ENCODE results near the gene FAM163A.

FAM163A gene

DNA sequence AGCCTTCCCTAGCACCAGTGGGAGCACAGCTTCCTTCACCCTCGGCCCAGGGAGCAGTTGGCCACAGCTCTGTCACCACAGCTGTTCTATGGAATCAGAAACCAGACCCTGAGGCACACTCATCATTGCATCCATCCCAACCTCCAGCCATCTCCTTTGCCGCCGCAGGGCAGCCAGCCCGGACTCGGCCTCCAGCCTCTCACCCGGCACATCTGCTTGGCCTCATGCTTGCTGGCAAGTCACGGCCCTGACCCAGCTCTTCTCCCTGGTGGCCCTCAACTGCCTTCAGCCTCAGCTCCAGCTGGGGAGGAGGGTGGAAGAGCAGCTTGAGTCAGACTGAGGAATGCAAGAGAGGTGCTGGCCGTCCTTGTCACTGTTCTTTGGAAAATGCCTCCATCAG, 74.7 kb downstream of the FAM163A start:
- no peaks in the 10 kb centered on the region for H3K9me3 ChIP-seq (ENCODE audit: insufficient read depth, low read depth, low read length)
- H3K36me3 ChIP-seq (ENCODE audit: insufficient read depth, low read length) = no peaks in the 10 kb centered on the region
- H3K9ac ChIP-seq (ENCODE audit: low read depth, low read length) = no peak overlapping the region
- 0 out of 2 replicates have a peak, but pooled peaks cover 5% of the 10 kb centered on the region for H3K4me1 ChIP-seq (ENCODE audit: insufficient read depth, low read length)
- H3K4me3 ChIP-seq (ENCODE audit: low read length) = no peak overlapping the region
- no peak overlapping the region for H3K27ac ChIP-seq (ENCODE audit: low read depth, low read length)
- H3K27me3 ChIP-seq (ENCODE audit: insufficient read depth, low read length) = peaks cover 25% of the 10 kb centered on the region
- 93% methylated on average over 8 of the region's 8 CpGs for WGBS

DNA sequence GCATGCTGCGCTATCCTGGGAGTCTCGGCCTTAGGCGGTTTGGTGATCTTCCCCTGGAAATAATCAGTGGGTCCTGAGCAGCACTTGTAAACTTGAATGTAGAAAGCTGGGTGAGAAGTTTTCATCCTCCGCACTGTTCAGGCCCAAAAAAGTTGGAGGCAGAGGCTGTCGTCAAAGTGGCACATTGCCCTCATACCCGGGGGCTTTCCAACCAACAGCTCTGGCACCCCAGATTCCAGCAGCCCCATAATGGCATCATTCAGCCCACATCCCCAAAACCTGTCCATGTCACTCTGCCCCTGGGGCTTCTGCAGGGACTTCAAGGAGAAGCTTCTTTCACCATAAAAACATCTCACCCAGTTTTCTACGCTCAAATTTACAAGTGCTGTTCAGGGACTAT, 75.2 kb downstream of the FAM163A start:
- Histone ChIP-seq H3K4me3 (ENCODE audit: low read length) (no peak overlapping the region), H3K36me3 (ENCODE audit: insufficient read depth, low read length) (no peaks in the 10 kb centered on the region), H3K27me3 (ENCODE audit: insufficient read depth, low read length) (peaks cover 25% of the 10 kb centered on the region), H3K4me1 (ENCODE audit: insufficient read depth, low read length) (0 out of 2 replicates have a peak, but pooled peaks cover 5% of the 10 kb centered on the region), H3K27ac (ENCODE audit: low read depth, low read length) (no peak overlapping the region), H3K9me3 (ENCODE audit: insufficient read depth, low read depth, low read length) (no peaks in the 10 kb centered on the region), H3K9ac (ENCODE audit: low read depth, low read length) (no peak overlapping the region)
- WGBS = 95% methylated on average over 7 of the region's 7 CpGs

DNA sequence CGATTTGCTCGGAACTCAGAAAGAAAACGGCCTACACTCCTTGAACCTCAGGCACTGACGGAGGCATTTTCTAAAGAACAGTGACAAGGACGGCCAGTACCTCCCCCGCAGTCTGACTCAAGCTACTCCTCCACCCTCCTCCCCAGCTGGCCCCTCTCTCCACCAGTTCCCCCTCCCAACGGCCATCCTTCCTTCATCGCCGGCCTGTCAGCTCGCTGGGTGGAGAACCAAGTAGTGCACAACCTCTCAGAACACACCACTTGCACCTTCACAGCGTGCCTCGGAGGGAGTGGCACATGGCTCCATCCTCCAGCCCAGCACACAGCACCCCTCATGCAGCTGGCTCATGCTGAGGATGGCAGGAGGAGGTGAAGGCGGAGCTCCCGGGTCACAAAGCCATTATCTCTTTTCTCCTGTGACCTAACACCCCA, 75.7 kb downstream of the FAM163A start:
- peaks cover 25% of the 10 kb centered on the region for H3K27me3 ChIP-seq (ENCODE audit: insufficient read depth, low read length)
- no peak overlapping the region for H3K4me3 ChIP-seq (ENCODE audit: low read length)
- no peak overlapping the region for H3K9ac ChIP-seq (ENCODE audit: low read depth, low read length)
- H3K9me3 ChIP-seq (ENCODE audit: insufficient read depth, low read depth, low read length) = no peaks in the 10 kb centered on the region
- no peak overlapping the region for H3K27ac ChIP-seq (ENCODE audit: low read depth, low read length)
- H3K4me1 ChIP-seq (ENCODE audit: insufficient read depth, low read length) = 0 out of 2 replicates have a peak, but pooled peaks cover 5% of the 10 kb centered on the region
- WGBS = 60% methylated on average over 12 of the region's 14 CpGs
- no peaks in the 10 kb centered on the region for H3K36me3 ChIP-seq (ENCODE audit: insufficient read depth, low read length)

DNA sequence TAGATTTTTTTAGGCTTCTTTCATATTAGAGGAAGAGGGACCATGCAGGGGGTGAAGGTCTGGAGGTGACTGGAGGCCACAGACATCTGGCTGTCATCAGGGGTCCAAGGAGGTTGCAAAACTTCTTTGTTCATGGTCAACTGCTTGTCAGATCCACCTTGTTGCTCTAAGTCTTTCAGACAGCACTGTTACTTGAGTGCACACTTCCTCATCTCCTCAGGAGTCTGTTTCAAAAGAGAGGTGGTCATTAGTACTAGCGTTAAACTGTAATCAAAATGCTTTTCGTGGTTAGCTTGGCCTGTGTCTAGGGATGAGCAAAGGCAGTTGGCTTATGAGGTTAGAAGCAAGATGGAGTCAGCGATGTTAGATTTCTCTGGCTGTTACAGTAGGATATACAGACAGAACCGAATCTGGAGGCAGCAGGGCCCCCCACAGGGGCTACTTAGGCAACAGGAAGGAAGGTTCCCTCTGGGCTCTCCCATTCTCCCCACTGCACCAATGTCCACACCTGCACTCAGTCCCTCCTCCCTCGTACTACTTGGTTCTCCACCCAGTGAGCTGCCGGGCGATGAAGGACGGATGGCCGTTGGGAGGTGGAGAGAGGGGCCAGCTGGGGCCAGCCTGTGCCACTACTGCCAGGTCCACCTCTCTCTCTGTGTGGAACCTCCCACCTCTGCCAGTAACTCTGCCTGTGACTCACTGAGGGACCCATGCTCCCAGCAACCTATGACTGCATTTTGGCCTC, 77.3 kb downstream of the FAM163A start:
- peaks cover 13% of the 10 kb centered on the region for H3K27me3 ChIP-seq (ENCODE audit: insufficient read depth, low read length)
- H3K4me3 ChIP-seq (ENCODE audit: low read length) = no peak overlapping the region

DNA sequence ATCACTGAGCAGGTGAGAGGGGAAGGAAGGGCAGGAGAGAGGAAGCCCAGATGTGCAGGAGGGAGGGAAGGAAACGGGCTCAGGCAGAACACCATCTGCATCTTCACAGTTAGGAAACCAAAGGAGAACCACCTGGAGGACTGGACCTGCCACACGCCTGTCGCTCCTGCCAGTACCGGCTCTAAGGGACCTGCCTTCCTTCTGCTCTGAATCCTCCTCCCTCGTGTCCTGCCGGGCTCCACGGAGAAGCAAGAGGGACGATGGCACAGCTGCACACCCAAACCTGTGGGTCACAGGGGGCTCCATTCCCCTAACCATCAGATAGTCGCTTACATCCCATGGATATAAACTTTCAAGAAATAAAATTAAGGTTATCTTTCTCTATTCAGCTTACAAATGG, 78.4 kb downstream of the FAM163A start:
- H3K9me3 ChIP-seq (ENCODE audit: insufficient read depth, low read depth, low read length) = no peaks in the 10 kb centered on the region
- no peaks in the 10 kb centered on the region for H3K4me1 ChIP-seq (ENCODE audit: insufficient read depth, low read length)
- H3K27ac ChIP-seq (ENCODE audit: low read depth, low read length) = no peak overlapping the region
- no peak overlapping the region for H3K4me3 ChIP-seq (ENCODE audit: low read length)
- H3K27me3 ChIP-seq (ENCODE audit: insufficient read depth, low read length) = peaks cover 3% of the 10 kb centered on the region; the same call in 1 of the 2 replicates
- no peak overlapping the region for H3K9ac ChIP-seq (ENCODE audit: low read depth, low read length)
- H3K36me3 ChIP-seq (ENCODE audit: insufficient read depth, low read length) = no peaks in the 10 kb centered on the region
- WGBS = 84% methylated on average over 9 of the region's 9 CpGs

More for the DNA sequence above, 77.3 kb downstream of the FAM163A start:
- no peaks in the 10 kb centered on the region for H3K9me3 ChIP-seq (ENCODE audit: insufficient read depth, low read depth, low read length)
- no peak overlapping the region for H3K27ac ChIP-seq (ENCODE audit: low read depth, low read length)
- no peaks in the 10 kb centered on the region for H3K36me3 ChIP-seq (ENCODE audit: insufficient read depth, low read length)
- WGBS = 91% methylated on average over 9 of the region's 9 CpGs
- H3K4me1 ChIP-seq (ENCODE audit: insufficient read depth, low read length) = 0 out of 2 replicates have a peak, but pooled peaks cover 5% of the 10 kb centered on the region
- H3K9ac ChIP-seq (ENCODE audit: low read depth, low read length) = no peak overlapping the region

DNA sequence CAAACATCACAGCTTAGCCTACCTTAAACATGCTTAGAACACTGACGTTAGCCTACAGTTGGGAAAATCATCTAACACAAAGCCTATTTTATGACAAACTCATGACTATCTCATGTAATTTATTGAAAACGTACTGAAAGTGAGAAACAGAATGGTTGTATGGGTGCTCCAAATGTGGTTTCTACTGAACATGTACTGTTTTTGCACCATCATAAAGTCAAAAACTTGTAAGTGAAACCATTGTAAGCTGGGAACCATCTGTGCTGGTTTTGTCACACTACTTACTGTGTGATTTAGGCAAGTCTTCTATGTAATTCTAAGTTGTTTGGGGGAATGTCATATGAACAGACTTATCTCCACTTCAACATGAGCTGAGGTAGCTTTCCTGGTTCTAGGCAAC, 79.0 kb downstream of the FAM163A start:
- Histone ChIP-seq H3K27me3 (ENCODE audit: insufficient read depth, low read length) (peaks cover 3% of the 10 kb centered on the region; the same call in 1 of the 2 replicates), H3K4me3 (ENCODE audit: low read length) (no peak overlapping the region), H3K36me3 (ENCODE audit: insufficient read depth, low read length) (no peaks in the 10 kb centered on the region), H3K27ac (ENCODE audit: low read depth, low read length) (no peak overlapping the region), H3K4me1 (ENCODE audit: insufficient read depth, low read length) (no peaks in the 10 kb centered on the region), H3K9ac (ENCODE audit: low read depth, low read length) (no peak overlapping the region), H3K9me3 (ENCODE audit: insufficient read depth, low read depth, low read length) (no peaks in the 10 kb centered on the region)
- 93% methylated on average over 2 of the region's 2 CpGs for WGBS

DNA sequence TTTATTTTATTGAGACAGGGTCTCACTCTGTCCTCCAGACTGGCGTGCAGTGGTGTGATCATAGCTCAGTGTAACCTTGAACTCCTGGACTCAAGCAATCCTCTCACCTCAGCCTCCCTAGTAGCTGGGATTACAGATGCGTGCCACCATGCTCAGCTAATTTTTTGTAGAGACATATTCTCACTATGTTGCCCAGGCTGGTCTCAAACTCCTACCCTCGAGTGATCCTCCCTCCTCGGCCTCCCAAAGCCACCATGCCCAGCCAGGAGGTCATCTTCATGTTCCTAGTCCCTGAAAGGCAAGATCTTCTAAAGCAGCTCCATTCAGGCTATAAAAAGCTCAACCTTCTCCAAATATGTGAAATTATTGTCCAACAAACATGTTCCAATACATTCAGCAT, 80.6 kb downstream of the FAM163A start:
- 90% methylated on average over 4 of the region's 4 CpGs for WGBS

DNA sequence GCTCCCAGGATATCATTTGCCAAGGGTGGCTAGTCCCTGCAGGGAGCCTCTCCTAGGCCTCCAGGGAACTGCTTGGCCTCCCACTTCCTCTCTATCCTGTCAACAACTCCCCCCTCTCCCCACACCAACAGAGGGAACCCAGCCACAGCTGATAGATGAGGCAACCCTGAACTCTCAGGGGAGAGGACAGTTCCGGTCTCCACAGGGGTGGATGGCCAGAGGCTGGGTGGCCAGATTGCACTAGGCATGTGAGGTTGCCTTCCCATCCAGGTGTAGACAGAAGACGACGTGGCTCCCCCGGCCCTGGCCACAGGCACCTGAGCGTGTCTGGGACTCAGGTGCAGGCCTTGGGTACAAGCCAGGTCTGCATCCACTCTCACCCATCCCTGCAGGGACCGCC, 81.2 kb downstream of the FAM163A start:
- 93% methylated on average over 6 of the region's 6 CpGs for WGBS
- Histone ChIP-seq H3K9me3 (ENCODE audit: insufficient read depth, low read depth, low read length) (no peaks in the 10 kb centered on the region), H3K27me3 (ENCODE audit: insufficient read depth, low read length) (no peaks in the 10 kb centered on the region), H3K9ac (ENCODE audit: low read depth, low read length) (no peak overlapping the region), H3K4me1 (ENCODE audit: insufficient read depth, low read length) (no peaks in the 10 kb centered on the region), H3K27ac (ENCODE audit: low read depth, low read length) (no peak overlapping the region), H3K36me3 (ENCODE audit: insufficient read depth, low read length) (no peaks in the 10 kb centered on the region), H3K4me3 (ENCODE audit: low read length) (no peak overlapping the region)

More for the DNA sequence above, 80.6 kb downstream of the FAM163A start:
- H3K36me3 ChIP-seq (ENCODE audit: insufficient read depth, low read length) = no peaks in the 10 kb centered on the region
- H3K4me3 ChIP-seq (ENCODE audit: low read length) = no peak overlapping the region
- peaks cover 3% of the 10 kb centered on the region; the same call in 1 of the 2 replicates for H3K27me3 ChIP-seq (ENCODE audit: insufficient read depth, low read length)
- H3K4me1 ChIP-seq (ENCODE audit: insufficient read depth, low read length) = no peaks in the 10 kb centered on the region
- H3K9me3 ChIP-seq (ENCODE audit: insufficient read depth, low read depth, low read length) = no peaks in the 10 kb centered on the region
- H3K27ac ChIP-seq (ENCODE audit: low read depth, low read length) = no peak overlapping the region
- no peak overlapping the region for H3K9ac ChIP-seq (ENCODE audit: low read depth, low read length)

DNA sequence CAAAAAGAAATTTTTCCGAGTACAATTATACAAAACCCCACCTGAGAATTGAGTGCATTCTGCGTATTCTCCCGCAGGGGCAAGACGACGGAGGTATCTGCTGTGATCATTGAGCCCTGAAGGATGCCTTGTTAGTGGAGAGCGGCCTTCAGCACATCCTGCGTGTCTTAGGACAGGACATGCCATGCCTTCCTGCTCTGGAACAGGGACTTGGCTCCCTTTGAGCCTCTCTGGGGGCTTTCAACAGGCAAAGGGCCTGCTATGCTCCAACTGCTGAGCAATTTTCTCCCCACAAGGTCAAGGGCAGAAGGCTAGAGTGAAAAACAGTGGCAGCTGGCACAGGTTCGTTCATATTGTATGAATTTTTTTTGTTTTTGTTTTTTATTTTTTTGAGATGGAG, 82.1 kb downstream of the FAM163A start:
- H3K4me3 ChIP-seq (ENCODE audit: low read length) = no peak overlapping the region
- no peaks in the 10 kb centered on the region for H3K4me1 ChIP-seq (ENCODE audit: insufficient read depth, low read length)
- no peaks in the 10 kb centered on the region for H3K36me3 ChIP-seq (ENCODE audit: insufficient read depth, low read length)
- H3K9me3 ChIP-seq (ENCODE audit: insufficient read depth, low read depth, low read length) = no peaks in the 10 kb centered on the region
- WGBS = 94% methylated on average over 8 of the region's 8 CpGs
- H3K9ac ChIP-seq (ENCODE audit: low read depth, low read length) = no peak overlapping the region
- H3K27me3 ChIP-seq (ENCODE audit: insufficient read depth, low read length) = no peaks in the 10 kb centered on the region
- H3K27ac ChIP-seq (ENCODE audit: low read depth, low read length) = no peak overlapping the region

DNA sequence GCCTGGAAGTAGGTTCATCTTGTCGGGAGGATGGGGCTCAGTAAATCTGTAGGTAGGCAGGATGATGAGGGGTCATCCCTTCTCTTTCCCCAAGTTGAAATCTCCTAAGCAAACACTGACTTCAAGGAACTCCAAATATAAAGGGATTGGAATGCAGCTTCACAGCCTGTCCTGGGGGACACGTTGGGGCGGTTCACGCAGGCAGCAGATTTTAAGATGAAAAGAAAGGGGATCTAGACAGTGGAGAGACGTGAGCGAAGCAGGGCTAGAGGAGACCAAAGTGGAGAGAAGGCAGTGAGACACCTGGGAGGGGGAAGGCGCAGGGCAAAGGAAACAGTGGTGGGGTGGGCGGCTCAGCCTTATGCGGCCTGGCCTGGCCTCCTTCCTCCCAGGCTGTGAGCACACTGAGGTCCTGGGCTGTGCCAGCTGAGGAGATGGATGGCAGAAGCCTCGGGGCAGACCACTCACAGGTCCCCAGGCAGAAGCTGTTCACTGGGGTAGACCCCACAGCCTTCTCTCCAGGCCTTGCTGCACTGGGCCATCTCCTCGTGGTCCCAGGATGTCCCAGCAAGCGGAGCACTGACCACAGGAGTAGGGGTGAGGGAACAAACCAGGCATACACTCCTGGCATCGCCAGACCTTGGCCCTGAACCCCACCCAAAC, 82.8 kb downstream of the FAM163A start:
- no peaks in the 10 kb centered on the region for H3K36me3 ChIP-seq (ENCODE audit: insufficient read depth, low read length)

DNA sequence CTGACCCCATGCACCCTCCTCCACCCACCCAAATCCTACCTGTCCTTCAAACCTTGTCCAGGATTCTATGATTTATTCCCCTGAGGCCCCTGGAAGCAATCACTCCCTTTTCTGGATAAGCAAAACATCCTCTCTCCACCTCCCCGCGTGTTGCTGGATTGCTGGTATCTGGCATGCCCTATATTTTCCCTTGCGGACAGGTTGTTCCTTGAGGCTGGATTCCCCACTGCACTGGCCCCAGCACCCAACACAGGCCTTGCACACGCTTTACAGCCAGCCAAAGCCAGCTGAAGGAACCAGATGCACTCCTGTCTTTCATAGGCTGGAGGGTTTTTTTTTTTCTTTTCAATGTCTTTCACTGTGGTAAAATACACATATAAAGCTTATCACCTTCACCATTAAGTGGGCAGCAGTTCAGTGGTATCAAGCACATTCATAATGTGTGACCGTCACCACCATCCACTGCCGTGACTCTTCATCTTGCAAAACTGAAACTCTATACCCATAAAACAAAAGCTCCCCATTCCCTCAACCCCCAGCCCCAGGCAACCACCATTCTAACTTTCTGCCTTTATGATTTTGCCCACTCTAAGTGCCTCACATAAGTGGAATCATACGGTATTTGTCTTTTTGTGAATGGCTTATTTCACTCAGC, 83.7 kb downstream of the FAM163A start:
- H3K36me3 ChIP-seq (ENCODE audit: insufficient read depth, low read length) = no peaks in the 10 kb centered on the region
- H3K9ac ChIP-seq (ENCODE audit: low read depth, low read length) = no peak overlapping the region
- no peaks in the 10 kb centered on the region for H3K4me1 ChIP-seq (ENCODE audit: insufficient read depth, low read length)
- H3K4me3 ChIP-seq (ENCODE audit: low read length) = no peak overlapping the region
- no peaks in the 10 kb centered on the region for H3K27me3 ChIP-seq (ENCODE audit: insufficient read depth, low read length)
- no peaks in the 10 kb centered on the region for H3K9me3 ChIP-seq (ENCODE audit: insufficient read depth, low read depth, low read length)
- WGBS = 83% methylated on average over 7 of the region's 7 CpGs
- no peak overlapping the region for H3K27ac ChIP-seq (ENCODE audit: low read depth, low read length)

More for the DNA sequence above, 82.8 kb downstream of the FAM163A start:
- Histone ChIP-seq H3K27ac (ENCODE audit: low read depth, low read length) (no peak overlapping the region), H3K4me1 (ENCODE audit: insufficient read depth, low read length) (no peaks in the 10 kb centered on the region), H3K9me3 (ENCODE audit: insufficient read depth, low read depth, low read length) (no peaks in the 10 kb centered on the region), H3K27me3 (ENCODE audit: insufficient read depth, low read length) (no peaks in the 10 kb centered on the region), H3K4me3 (ENCODE audit: low read length) (no peak overlapping the region), H3K9ac (ENCODE audit: low read depth, low read length) (no peak overlapping the region)
- 77% methylated on average over 13 of the region's 13 CpGs for WGBS

All from HUES64 (cell line).